Neural crest cell (in vitro differentiated cells): Measurements from ENCODE around the gene CEP295NL. TPM values are rescaled to one million over a fixed set of nuclear protein-coding genes. Genes with fewer than 3 reads are reported as not detected.

Source experiments
- DNase-seq: peaks from one replicate; pipeline ENCODE4 v3.0.0; 2021; ENCODE audit warnings: low read depth, mixed read lengths, low spot score
- H3K27ac Mint-ChIP-seq: one replicate; pipeline ENCODE4 v1.8.0; 2021; ENCODE audit warnings: mild to moderate bottlenecking, mixed read lengths; ENCODE audit not compliant: unreplicated experiment
- H3K27me3 Mint-ChIP-seq: 2 replicates; pipeline ENCODE4 v1.8.0; 2021; ENCODE audit warnings: low read depth, mild to moderate bottlenecking, mixed read lengths
- H3K36me3 Mint-ChIP-seq: 2 replicates; pipeline ENCODE4 v1.8.0; 2021; ENCODE audit warnings: low read depth, mild to moderate bottlenecking, mixed read lengths
- H3K4me1 Mint-ChIP-seq: 2 replicates; pipeline ENCODE4 v1.8.0; 2021; ENCODE audit warnings: mixed read lengths
- H3K4me3 Mint-ChIP-seq: one replicate; pipeline ENCODE4 v1.8.0; 2021; ENCODE audit warnings: mild to moderate bottlenecking, mixed read lengths
- H3K9me3 Mint-ChIP-seq: 2 replicates; pipeline ENCODE4 v1.8.0; 2021; ENCODE audit warnings: mixed read lengths
- total RNA-seq: library from RNA; stranded (reverse); gene quantifications from 2 replicates; pipeline ENCODE4 v1.2.1, GENCODE V29; 2021
- TF ChIP-seq, protein P1 (sequence below): fragments of 200-600 bp; sonication (generic); conservative IDR thresholded peaks from 2 replicates; pipeline ENCODE4 v1.5.0; 2021; ENCODE audit warnings: antibody characterized with exemption, mild to moderate bottlenecking

The CEP295NL gene
- total RNA-seq, 1 donor from 2014 or later, result 1.2 TPM

DNA sequence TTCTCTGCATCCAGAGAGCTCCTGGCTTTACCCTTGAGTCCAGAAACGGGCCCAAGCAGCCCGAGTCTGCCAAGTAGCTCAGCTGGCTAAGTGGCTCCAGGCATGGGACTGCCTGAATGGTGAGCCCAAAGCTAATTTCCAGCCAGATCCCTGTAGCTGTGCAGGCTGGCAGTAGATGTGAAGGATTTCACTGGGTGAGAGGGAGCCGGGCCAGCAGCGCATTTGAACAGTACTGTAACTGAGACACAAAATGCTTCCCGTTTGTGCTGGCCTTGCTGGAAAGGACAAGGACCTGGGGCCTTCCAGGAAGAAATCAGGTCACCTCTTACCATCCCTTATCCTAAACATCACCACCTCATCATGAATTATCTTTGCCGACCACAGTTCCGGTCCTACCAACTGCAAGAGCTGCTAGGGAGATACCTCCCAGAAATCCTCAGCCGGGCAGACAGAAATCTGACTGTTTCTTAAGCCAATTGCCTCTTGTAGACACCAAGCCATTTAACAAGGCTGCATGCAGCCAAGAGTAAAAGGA lies 18.5 kb upstream of the CEP295NL start:
- H3K27ac Mint-ChIP-seq, result no peak overlapping the region
- no peak for DNase-seq
- peak overlapping the region; percentile 86 for H3K4me3 Mint-ChIP-seq
- TF ChIP-seq, protein P1, sequence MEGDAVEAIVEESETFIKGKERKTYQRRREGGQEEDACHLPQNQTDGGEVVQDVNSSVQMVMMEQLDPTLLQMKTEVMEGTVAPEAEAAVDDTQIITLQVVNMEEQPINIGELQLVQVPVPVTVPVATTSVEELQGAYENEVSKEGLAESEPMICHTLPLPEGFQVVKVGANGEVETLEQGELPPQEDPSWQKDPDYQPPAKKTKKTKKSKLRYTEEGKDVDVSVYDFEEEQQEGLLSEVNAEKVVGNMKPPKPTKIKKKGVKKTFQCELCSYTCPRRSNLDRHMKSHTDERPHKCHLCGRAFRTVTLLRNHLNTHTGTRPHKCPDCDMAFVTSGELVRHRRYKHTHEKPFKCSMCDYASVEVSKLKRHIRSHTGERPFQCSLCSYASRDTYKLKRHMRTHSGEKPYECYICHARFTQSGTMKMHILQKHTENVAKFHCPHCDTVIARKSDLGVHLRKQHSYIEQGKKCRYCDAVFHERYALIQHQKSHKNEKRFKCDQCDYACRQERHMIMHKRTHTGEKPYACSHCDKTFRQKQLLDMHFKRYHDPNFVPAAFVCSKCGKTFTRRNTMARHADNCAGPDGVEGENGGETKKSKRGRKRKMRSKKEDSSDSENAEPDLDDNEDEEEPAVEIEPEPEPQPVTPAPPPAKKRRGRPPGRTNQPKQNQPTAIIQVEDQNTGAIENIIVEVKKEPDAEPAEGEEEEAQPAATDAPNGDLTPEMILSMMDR, result no peak
- no peaks in the 10 kb centered on the region for H3K36me3 Mint-ChIP-seq
- no peaks in the 10 kb centered on the region for H3K9me3 Mint-ChIP-seq
- H3K4me1 Mint-ChIP-seq, result peaks cover 59% of the 10 kb centered on the region
- no peaks in the 10 kb centered on the region for H3K27me3 Mint-ChIP-seq

DNA sequence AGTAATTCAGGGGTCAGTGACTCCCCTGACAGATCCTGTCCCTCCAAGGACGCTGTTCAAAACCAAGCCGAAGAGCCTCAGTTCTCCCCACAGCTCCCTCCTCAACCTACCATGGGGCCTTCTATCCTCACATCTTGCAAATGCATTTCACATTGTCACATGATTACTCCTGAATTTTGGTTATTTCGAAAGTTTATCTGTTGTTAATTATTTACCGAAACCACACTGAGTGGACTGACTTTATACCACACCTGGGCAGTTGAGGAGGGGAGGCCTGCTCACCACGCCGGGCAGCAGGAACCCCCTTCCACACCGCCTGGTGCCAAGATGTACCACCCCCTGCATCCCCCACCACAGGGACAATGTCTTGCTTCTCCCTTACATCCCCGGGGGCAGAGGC lies 17.5 kb upstream of the CEP295NL start:
- H3K36me3 Mint-ChIP-seq, result no peaks in the 10 kb centered on the region
- TF ChIP-seq, protein P1, result no peak
- H3K4me1 Mint-ChIP-seq, result peaks cover 62% of the 10 kb centered on the region
- H3K27ac Mint-ChIP-seq, result no peak overlapping the region
- no peaks in the 10 kb centered on the region for H3K27me3 Mint-ChIP-seq
- no peak for DNase-seq
- H3K4me3 Mint-ChIP-seq, result peak overlapping the region; percentile 86
- no peaks in the 10 kb centered on the region for H3K9me3 Mint-ChIP-seq

DNA sequence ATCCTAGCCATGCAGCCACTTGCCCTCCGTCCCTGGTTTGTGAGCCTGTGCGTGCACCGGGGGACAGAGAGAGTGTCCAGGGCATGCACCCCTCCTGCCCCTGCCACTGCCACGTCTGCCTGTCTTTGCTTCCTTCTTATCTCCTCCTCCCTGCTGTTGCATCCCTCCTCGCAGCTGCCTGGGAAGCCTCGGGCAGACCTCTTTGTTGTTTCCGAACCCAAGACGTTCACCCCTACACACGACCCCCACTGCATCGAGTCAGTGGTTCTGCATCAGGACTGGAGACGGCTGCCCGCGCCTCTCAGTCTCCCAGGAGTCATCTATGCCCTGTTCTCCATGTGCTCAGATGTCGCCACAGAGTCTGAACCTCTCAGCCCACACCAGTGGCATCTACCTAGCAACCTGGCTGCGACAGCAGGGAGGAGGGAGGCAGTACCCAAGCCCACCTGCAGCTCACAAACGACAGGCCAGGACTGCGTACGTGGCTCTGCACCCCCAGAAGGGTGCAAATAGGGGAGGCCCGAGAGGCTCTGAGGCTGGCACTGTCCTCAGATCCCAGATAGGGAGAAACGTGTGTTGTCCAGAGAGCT lies 17.0 kb upstream of the CEP295NL start:
- H3K4me3 Mint-ChIP-seq, result peak overlapping the region; percentile 36

DNA sequence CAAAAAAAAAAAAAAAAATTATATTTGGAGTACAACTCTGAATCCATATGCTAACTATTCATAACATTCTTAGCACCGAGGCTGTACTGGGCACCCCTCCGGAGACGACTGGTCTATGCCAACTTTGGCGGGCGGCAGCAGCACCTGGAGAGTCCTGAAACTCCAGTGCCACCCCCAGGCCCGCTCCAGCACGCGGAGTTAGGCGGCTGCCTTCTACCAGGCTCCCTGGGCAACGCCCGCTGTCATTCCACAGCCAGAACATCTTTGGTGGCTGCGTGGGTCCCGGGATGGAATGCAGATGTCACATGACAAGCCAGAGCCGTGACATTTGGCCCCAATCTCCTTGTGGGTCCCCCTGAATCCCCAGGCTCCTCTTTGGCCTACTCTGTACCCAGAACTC lies 16.0 kb upstream of the CEP295NL start:
- Mint-ChIP-seq H3K36me3 (no peaks in the 10 kb centered on the region), H3K4me1 (peaks cover 63% of the 10 kb centered on the region)

More for the DNA sequence above, 17.0 kb upstream of the CEP295NL start:
- Mint-ChIP-seq H3K9me3 (no peaks in the 10 kb centered on the region), H3K4me1 (peaks cover 62% of the 10 kb centered on the region), H3K27me3 (no peaks in the 10 kb centered on the region), H3K36me3 (no peaks in the 10 kb centered on the region), H3K27ac (no peak overlapping the region)
- TF ChIP-seq, protein P1, result no peak
- no peak for DNase-seq

DNA sequence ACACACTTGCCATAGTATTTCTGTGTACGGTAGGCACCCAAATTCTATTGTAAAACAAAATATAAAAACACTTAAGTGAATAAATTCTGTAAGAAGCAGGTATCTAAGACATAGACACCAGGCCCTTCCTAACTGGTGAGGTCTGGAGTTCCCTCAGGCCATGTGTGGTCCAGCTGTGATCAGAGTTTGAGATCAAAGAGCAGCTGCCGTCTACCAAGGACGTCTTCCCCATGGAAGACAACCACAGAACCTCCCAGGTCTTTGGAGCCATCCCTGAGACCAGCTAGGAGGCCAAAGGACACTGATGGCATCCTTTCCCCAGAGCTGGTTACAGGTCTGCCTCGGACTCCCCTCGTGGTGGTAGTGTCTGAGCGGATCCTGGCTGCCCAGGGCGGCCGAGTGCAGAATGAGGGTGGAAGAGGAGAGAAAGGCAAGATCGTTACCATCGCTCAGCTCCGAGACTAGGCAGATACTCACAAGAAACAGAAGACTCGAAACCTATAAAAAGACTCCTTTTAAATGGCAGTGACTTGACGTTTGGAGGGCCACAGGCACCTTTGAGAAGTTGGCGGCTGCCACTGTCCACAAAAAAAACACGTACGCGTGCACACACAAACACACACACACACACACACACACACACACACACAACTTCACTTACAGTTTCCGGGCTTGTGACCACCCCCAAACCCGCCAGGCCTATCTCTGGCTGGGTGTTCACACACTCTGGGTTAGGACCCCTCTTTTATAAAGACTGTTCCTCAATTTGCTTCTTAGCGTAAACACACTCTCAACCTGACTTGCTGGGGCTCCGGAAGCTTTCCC lies 14.7 kb upstream of the CEP295NL start:
- DNase-seq, result no peak
- H3K27me3 Mint-ChIP-seq, result no peaks in the 10 kb centered on the region
- peak overlapping the region; percentile 91 for H3K27ac Mint-ChIP-seq
- H3K9me3 Mint-ChIP-seq, result no peaks in the 10 kb centered on the region
- TF ChIP-seq, protein P1, result no peak
- H3K4me3 Mint-ChIP-seq, result no peak overlapping the region
- H3K36me3 Mint-ChIP-seq, result no peaks in the 10 kb centered on the region
- H3K4me1 Mint-ChIP-seq, result peaks cover 55% of the 10 kb centered on the region

More for the DNA sequence above, 16.0 kb upstream of the CEP295NL start:
- no peak overlapping the region for H3K27ac Mint-ChIP-seq
- no peak overlapping the region for H3K4me3 Mint-ChIP-seq
- no peak for DNase-seq
- H3K27me3 Mint-ChIP-seq, result no peaks in the 10 kb centered on the region
- H3K9me3 Mint-ChIP-seq, result no peaks in the 10 kb centered on the region
- TF ChIP-seq, protein P1, result no peak
